Eye (tissue), 1 donor: ENCODE results near the gene RPL41.
"Not testable (repeated sequence)": the region's sequence is repeated elsewhere in the genome, so short reads cannot be mapped to it uniquely, and the experiment has no call there.

Source experiments
- DNase-seq: peaks from one replicate; pipeline ENCODE4 v3.0.0-alpha.2; 2015

The RPL41 gene

GRCh38 chr12:56103823-56104108 is 12.7 kb upstream of the RPL41 start:
- DNase-seq, result no peak

- peak; percentile 99 for DNase-seq
Observed at GRCh38 chr12:56104109-56104814, 12.2 kb upstream of the RPL41 start, which contains the start of gene PA2G4. Gene PA2G4, plus strand, starts transcription at chr12:56104559. Its CDS starts 179 bp downstream, at chr12:56104738.

GRCh38 chr12:56104815-56105608 is 11.4 kb upstream of the RPL41 start:
- peak; percentile 13 for DNase-seq

- no peak for DNase-seq
Observed at GRCh38 chr12:56105609-56105902, 10.9 kb upstream of the RPL41 start.

GRCh38 chr12:56107242-56107641 is 9.2 kb upstream of the RPL41 start:
- DNase-seq, result no peak

GRCh38 chr12:56110571-56110970 is 5.9 kb upstream of the RPL41 start:
- DNase-seq, result no peak

GRCh38 chr12:56114084-56114483 is 2.3 kb upstream of the RPL41 start:
- no peak for DNase-seq

- peak; percentile 58 for DNase-seq
Observed at GRCh38 chr12:56115329-56115728, 1.1 kb upstream of the RPL41 start.

GRCh38 chr12:56117082-56117706 is 761 bp downstream of the RPL41 start:
- not testable (repeated sequence) for DNase-seq

GRCh38 chr12:56117778-56118687 is 1.6 kb downstream of the RPL41 start, which contains the start of gene ZC3H10:
Gene ZC3H10, plus strand, starts transcription at chr12:56118266. Its CDS starts 2,297 bp downstream, at chr12:56120563.
- peak; percentile 99 for DNase-seq

- no peak for DNase-seq
Observed at GRCh38 chr12:56118688-56119357, 2.4 kb downstream of the RPL41 start.

GRCh38 chr12:56119361-56119796 is 2.9 kb downstream of the RPL41 start:
- DNase-seq, result peak; percentile 90

GRCh38 chr12:56120158-56120846 is 3.9 kb downstream of the RPL41 start:
- DNase-seq, result no peak

GRCh38 chr12:56121204-56121870 is 4.9 kb downstream of the RPL41 start:
- no peak for DNase-seq

- no peak for DNase-seq
Observed at GRCh38 chr12:56122637-56123036, 6.2 kb downstream of the RPL41 start.

GRCh38 chr12:56124133-56124532 is 7.7 kb downstream of the RPL41 start:
- no peak for DNase-seq

GRCh38 chr12:56126732-56127239 is 10.4 kb downstream of the RPL41 start:
- peak; percentile 26 for DNase-seq

GRCh38 chr12:56127485-56127887 is 11.1 kb downstream of the RPL41 start:
- DNase-seq, result no peak

GRCh38 chr12:56127888-56128669 is 11.6 kb downstream of the RPL41 start, which contains the start of gene ESYT1:
Gene ESYT1, plus strand, starts transcription at chr12:56128267. Its CDS starts 53 bp downstream, at chr12:56128320.
- DNase-seq, result peak; percentile 100
